Stimulated activated naive B cell treated with anti-CD40 and anti-IgM and Interleukin-4, amounts not matched to agents 10 μg/mL and 1 μg/mL and 100 μg/mL, for 72 hours (primary cell): ENCODE measurements around the gene ZNF804A.

ENCODE experiments used
- ATAC-seq, 2 donors: fragments of 150-1000 bp; cut with Tn5 transposase; replicated peaks; 2 replicates each; pipeline ENCODE4 v1.10.0; 2021; ENCODE audit warnings: moderate library complexity in 1 of 2
- DNase-seq: peaks from one replicate; pipeline ENCODE4 v3.0.0; 2021
- H3K27ac Mint-ChIP-seq: one replicate; pipeline ENCODE4 v1.8.0; 2022; ENCODE audit warnings: mild to moderate bottlenecking, mixed read lengths
- H3K27me3 Mint-ChIP-seq, 2 donors: one replicate each; pipeline ENCODE4 v1.8.0; 2022; ENCODE audit warnings: mixed read lengths in 2 of 2
- H3K36me3 Mint-ChIP-seq, 2 donors: one replicate each; pipeline ENCODE4 v1.8.0; 2022; ENCODE audit warnings: mixed read lengths in 2 of 2, mild to moderate bottlenecking in 1 of 2
- H3K4me1 Mint-ChIP-seq, 2 donors: one replicate each; pipeline ENCODE4 v1.8.0; 2022; ENCODE audit warnings: mixed read lengths in 2 of 2, mild to moderate bottlenecking in 1 of 2
- H3K4me3 Mint-ChIP-seq, 2 donors: one replicate each; pipeline ENCODE4 v1.8.0; 2022; ENCODE audit warnings: mild to moderate bottlenecking in 2 of 2, mixed read lengths in 2 of 2, moderate library complexity in 1 of 2
- H3K9me3 Mint-ChIP-seq, 2 donors: one replicate each; pipeline ENCODE4 v1.8.0; 2022; ENCODE audit warnings: mixed read lengths in 2 of 2, mild to moderate bottlenecking in 1 of 2

ZNF804A gene

DNA sequence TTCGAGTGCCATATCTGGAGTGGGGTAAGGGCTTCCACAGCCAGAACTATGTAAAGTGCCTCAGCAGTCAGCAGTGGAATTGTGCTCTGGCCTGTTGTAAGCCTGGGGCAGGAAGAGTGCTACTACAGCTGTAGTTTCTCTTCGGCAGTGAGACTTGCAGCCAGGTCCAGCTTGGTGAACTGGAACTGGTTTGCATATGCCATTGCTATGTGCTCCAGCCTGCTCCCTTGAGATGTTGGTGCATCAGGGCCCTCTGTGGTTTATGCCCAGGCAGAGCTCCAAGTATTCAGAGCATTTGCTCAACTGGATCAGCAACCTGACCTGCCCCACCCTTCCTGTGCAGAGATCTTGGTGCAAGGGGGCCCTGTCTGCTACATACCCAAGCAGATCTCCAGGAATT, 47.8 kb downstream of the ZNF804A start:
- H3K4me1 Mint-ChIP-seq: peaks cover 0 to 8% of the 10 kb centered on the region in 2 donors
- DNase-seq: no peak
- no peak overlapping the region for H3K27ac Mint-ChIP-seq
- H3K27me3 Mint-ChIP-seq: no peaks in the 10 kb centered on the region
- no peaks in the 10 kb centered on the region for H3K36me3 Mint-ChIP-seq
- peak; percentile 55 to 63 for ATAC-seq
- no peak overlapping the region for H3K4me3 Mint-ChIP-seq
- peaks cover 0 to 7% of the 10 kb centered on the region in 2 donors for H3K9me3 Mint-ChIP-seq

DNA sequence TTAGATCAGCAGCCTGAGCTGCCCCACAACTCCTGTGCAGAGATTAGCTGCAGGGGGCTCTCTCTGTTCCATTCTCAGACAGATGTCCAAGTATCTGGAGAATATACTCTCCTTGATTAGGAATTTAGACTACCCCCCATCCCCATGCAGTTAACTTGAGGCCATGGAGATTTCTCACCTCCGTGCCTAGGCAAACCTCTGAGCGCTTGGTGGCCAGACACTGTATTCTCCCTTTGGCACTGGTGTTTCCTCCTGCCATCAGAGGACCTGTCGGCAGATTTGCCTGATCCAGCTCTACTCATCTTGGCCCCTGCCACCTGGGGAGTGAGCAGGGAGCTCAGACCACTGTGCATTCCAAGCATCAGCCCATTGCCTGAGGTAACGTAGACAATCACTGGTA, 48.3 kb downstream of the ZNF804A start:
- ATAC-seq (peak; percentile 8 to 16), DNase-seq (no peak)
- Mint-ChIP-seq H3K9me3 (peaks cover 0 to 7% of the 10 kb centered on the region in 2 donors), H3K27ac (no peak overlapping the region), H3K27me3 (no peaks in the 10 kb centered on the region), H3K4me3 (no peak overlapping the region), H3K36me3 (no peaks in the 10 kb centered on the region), H3K4me1 (peaks cover 0 to 8% of the 10 kb centered on the region in 2 donors)

DNA sequence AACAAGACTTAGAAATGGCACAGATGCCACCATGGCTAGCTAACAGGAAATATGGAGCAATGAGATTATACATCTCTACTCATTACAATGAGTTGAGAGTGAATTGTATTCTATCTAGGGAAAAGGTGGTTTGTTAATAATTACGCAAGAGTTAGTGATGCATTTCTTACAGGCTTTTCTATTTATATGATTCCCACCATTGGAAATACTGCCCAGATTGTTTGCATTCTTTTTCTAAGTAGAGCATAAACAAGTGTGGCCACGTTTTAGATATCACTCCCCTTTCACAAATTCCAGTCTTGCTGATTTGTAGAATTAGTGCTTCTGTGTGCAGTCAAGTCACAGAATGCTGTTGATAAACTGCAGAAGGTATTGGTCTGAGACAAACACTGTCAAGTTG, 56.6 kb downstream of the ZNF804A start:
- H3K27ac Mint-ChIP-seq: no peak overlapping the region
- ATAC-seq (no peak), DNase-seq (no peak)
- no peaks in the 10 kb centered on the region for H3K4me1 Mint-ChIP-seq
- no peaks in the 10 kb centered on the region for H3K36me3 Mint-ChIP-seq
- peaks cover 4 to 8% of the 10 kb centered on the region in 2 donors for H3K9me3 Mint-ChIP-seq
- H3K4me3 Mint-ChIP-seq: no peak overlapping the region
- no peaks in the 10 kb centered on the region for H3K27me3 Mint-ChIP-seq

DNA sequence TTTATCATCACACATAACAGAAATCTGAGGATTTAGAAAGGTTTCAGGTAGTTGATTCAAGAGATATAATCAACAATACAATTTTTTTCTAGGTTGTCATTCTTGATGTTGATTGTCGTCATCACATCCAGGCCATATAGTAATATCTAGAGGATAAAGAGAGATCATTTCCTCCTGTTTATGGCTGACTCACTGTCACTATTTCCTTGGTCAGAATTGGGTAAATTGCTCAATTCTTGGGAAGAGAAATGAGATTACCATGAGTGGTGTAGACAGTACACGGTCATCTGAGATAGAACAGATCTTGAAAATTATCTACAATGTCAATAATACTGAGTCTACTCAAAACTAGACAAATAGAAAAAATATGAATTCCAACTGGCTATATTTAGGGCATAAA, 78.8 kb downstream of the ZNF804A start:
- Mint-ChIP-seq H3K4me1 (no peaks in the 10 kb centered on the region), H3K27me3 (no peaks in the 10 kb centered on the region), H3K27ac (no peak overlapping the region), H3K36me3 (no peaks in the 10 kb centered on the region), H3K4me3 (no peak overlapping the region), H3K9me3 (peaks cover 0 to 2% of the 10 kb centered on the region in 2 donors)
- no peak for DNase-seq
- ATAC-seq: no peak

DNA sequence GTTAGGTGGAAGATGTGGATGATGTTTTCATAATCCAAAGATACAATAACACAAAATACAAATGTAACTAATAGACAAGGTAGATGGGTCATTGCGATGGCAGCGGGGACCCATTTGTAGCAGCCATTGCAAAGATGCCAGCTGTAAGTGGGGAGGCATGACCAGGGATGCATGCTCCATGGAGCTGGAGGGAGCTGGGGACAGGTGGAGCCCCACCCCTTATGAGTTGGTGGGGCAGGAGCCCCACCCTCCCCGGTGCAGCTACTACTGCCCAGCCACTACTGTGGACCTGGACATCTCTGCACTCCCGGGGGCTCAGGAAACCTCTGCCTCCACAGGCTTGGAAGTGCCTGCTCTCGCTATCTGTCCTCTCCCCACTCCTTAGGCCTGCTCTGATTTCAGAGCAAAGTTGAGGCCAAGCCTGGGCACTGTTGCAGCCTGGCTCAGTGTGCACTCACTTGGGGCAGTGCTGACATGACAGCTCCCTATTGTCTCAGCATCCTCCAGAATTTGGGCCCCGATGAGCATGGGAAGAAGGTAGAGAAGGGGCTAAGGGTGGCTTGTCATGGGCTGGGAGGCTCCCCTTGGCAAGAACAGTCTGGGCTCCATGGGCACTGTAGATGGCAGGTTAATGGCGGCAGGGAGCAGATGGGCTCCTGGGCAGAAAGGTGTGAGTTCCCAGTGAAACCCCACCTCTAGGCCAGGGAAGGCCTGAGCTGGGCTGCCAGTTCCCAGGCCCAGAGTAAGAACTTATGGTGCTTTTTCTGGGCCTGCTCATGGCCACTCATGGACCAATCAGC, 81.1 kb downstream of the ZNF804A start:
- Mint-ChIP-seq H3K4me1 (no peaks in the 10 kb centered on the region), H3K27ac (no peak overlapping the region), H3K36me3 (no peaks in the 10 kb centered on the region), H3K27me3 (no peaks in the 10 kb centered on the region), H3K9me3 (peaks cover 0 to 2% of the 10 kb centered on the region in 2 donors), H3K4me3 (no peak overlapping the region)
- DNase-seq: no peak
- ATAC-seq: peak in 1 of 2 donors; percentile 19

DNA sequence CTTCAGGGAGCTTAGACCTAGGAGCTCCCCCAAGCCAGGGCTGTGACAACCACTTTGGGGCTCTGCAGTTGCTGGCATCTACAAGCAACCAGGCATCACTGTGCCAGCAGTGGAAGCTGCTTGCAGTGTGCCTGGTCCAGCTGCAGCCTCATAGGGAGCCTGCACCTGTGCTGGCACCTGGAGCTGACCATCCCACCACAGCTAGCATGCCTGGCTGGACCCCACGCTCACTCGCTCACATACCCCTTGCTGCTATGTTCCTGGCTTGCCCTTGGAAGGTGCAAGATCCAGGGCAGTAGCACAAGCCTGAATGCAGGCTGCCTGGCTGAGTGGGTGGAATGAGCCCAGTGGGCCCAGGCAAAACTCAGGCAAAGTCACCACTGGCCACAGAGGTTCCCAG, 82.5 kb downstream of the ZNF804A start:
- peak; percentile 5 to 16 for ATAC-seq
- H3K9me3 Mint-ChIP-seq: peaks cover 0 to 2% of the 10 kb centered on the region in 2 donors
- H3K36me3 Mint-ChIP-seq: no peaks in the 10 kb centered on the region
- no peak overlapping the region for H3K27ac Mint-ChIP-seq
- H3K4me3 Mint-ChIP-seq: no peak overlapping the region
- DNase-seq: no peak
- no peaks in the 10 kb centered on the region for H3K4me1 Mint-ChIP-seq
- no peaks in the 10 kb centered on the region for H3K27me3 Mint-ChIP-seq

DNA sequence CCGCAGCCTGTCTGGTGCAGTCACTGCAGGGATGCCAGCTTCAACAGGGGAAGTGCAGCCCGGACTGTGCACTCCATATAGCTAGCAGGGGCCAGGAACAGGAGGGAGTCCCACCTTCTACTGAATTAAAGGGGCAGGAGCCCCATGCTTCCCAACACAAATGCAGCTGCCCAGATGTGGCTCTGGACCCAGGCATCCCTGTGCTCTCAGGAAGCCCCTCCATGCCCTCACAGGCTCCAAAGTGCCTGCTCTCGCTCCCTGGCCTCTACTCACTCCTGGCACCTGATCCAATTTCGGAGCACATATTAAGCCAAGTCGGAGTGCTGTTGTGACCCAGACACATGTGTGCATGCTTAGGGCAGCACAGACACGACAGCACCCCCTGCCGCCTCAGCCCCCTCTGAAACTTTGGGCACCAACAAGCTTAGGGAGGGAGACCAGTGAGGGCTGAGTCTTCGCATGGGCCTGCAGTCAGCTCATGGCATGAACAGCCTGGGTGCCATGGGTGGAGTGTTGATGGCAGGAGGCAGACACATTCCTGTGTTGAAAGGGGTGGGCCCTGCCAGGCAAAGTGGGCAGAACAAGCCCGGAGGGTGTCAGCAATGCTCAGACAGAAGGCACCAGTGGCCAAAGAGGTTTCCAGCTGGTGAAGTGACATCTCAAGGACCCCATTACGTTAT, 83.5 kb downstream of the ZNF804A start:
- Mint-ChIP-seq H3K4me1 (no peaks in the 10 kb centered on the region), H3K9me3 (peaks cover 0 to 2% of the 10 kb centered on the region in 2 donors), H3K4me3 (no peak overlapping the region), H3K36me3 (no peaks in the 10 kb centered on the region), H3K27ac (no peak overlapping the region), H3K27me3 (no peaks in the 10 kb centered on the region)
- DNase-seq: no peak
- ATAC-seq: no peak

DNA sequence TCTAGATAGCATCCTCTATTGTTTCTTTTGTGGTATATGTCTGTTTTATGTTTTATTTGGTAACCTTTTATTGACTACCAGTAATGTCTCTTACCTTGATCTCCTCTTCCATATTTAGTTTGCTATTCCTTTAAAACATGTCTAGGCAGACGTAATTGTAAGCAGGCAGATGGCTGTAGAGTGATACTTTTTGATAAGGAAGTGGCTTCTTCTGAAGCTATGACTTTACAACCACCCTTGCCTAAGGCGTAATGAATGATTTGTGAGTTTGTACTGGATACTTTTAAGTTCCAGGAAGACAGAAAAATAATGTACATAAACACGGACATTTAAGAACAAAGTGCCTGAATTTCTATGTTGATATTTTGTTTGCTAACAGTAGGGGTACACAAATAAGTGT, 85.6 kb downstream of the ZNF804A start:
- H3K4me1 Mint-ChIP-seq: no peaks in the 10 kb centered on the region
- no peak overlapping the region for H3K4me3 Mint-ChIP-seq
- ATAC-seq (no peak), DNase-seq (no peak)
- no peaks in the 10 kb centered on the region for H3K36me3 Mint-ChIP-seq
- H3K27me3 Mint-ChIP-seq: no peaks in the 10 kb centered on the region
- peaks cover 0 to 2% of the 10 kb centered on the region in 2 donors for H3K9me3 Mint-ChIP-seq
- H3K27ac Mint-ChIP-seq: no peak overlapping the region

DNA sequence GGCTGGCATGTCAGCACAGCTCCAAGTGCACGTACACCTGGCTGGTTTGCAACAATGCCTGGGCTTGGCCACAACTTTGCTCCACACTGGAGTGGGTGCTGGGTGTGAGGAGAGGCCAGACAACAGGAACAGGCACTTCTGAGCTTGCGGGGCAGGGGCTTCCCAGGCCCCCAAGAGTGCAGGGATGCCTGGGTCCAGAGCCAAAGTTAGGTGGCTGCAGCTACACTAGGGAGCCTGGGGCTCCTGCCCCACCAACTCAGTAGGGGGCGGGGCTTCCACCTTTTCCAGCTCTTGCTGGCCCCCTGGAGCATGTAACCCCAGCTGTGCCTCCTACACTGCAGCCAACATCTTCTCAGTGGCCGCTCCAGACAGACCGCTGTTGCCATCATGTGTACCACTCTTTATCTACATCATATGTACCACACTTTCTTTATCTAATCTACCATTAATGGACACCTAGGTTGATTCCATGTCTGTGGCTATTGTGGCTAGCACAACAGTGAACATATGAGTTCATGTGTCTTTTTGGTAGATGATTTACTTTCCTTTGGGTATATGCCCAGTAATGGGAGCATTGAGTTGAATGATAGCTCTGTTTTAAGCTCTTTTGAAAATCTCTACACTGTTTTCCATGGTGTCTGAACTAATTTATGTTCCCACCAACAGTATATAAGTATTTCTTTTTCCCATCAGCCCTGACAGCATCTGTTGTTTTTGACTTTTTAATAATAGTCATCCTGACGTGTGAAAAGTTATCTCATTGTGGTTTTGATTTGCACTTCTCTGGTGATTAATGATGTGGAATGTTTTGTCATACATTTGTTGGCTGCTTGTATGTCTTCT, 87.9 kb downstream of the ZNF804A start:
- Mint-ChIP-seq H3K36me3 (no peaks in the 10 kb centered on the region), H3K27ac (no peak overlapping the region), H3K4me1 (no peaks in the 10 kb centered on the region), H3K27me3 (no peaks in the 10 kb centered on the region), H3K9me3 (no peaks in the 10 kb centered on the region), H3K4me3 (no peak overlapping the region)
- peak in 1 of 2 donors; percentile 6 for ATAC-seq
- DNase-seq: no peak

DNA sequence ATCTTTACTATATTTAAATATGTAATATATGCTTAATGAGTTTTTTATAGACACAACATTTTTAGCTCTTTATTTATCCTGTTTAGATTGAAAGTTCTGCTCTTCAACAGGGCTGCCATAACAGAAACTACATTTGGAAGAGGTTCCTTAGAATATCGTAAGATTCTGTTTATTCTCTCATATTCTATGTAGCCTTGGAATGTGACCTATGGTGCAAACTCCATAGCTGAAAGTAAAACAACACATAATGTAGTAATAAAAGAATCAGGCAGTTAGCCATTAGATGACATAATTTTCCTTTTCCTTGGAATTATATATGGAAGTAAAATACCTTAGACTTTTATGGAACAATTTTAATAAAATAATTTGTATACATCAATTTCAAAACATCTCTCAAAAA, 91.3 kb downstream of the ZNF804A start:
- H3K36me3 Mint-ChIP-seq: no peaks in the 10 kb centered on the region
- H3K4me3 Mint-ChIP-seq: no peak overlapping the region
- H3K27me3 Mint-ChIP-seq: no peaks in the 10 kb centered on the region
- no peak overlapping the region for H3K27ac Mint-ChIP-seq
- ATAC-seq (no peak), DNase-seq (no peak)
- no peaks in the 10 kb centered on the region for H3K9me3 Mint-ChIP-seq
- H3K4me1 Mint-ChIP-seq: no peaks in the 10 kb centered on the region

DNA sequence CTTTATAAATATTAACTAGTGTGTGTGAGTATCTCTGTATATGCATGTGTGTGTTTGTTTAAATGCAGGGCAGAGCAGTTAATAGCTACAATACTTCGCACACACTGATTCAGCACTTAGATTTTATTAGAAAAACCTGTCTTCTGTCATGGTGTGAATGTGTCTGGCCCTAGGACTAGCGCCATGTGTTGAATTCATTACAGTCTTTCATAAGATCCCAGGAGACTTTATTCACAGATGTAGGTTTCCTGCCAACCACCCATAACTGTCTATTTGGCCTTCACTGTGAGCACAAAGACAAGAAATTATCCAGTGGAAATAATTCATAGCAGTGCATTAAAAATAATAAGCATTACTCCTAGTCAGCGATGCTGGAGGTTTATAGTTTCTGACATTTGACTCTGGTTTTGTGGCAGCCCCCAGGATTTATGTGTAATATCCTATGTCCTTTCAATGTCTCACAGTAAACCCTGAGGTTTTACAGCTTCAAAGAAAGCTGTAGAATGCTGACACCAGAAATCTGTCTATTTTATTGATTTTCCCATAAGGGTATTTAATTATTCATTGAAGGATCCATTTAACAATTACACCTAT, 93.9 kb downstream of the ZNF804A start:
- H3K36me3 Mint-ChIP-seq: no peaks in the 10 kb centered on the region
- ATAC-seq (no peak), DNase-seq (no peak)
- no peak overlapping the region for H3K4me3 Mint-ChIP-seq
- no peaks in the 10 kb centered on the region for H3K4me1 Mint-ChIP-seq
- H3K27me3 Mint-ChIP-seq: no peaks in the 10 kb centered on the region
- no peak overlapping the region for H3K27ac Mint-ChIP-seq
- no peaks in the 10 kb centered on the region for H3K9me3 Mint-ChIP-seq

DNA sequence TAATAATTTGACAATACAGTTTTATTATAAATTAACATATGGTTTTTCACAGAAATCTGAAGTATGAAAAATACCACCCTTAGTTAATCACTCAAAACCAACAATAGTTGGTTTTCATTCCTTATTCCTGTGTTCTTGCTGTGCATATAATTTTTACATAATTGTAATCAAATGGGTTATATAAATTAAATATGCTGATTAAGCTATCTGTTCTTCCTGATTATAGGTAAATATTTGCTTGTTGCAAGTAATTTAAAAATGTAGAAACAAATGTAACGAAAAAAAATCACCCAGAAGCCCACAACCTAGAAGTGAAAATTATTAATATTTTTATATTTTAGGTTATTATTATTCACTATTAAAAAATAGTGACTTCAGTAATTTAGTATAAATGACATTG, 98.3 kb downstream of the ZNF804A start:
- DNase-seq (no peak), ATAC-seq (no peak)
- H3K36me3 Mint-ChIP-seq: no peaks in the 10 kb centered on the region

DNA sequence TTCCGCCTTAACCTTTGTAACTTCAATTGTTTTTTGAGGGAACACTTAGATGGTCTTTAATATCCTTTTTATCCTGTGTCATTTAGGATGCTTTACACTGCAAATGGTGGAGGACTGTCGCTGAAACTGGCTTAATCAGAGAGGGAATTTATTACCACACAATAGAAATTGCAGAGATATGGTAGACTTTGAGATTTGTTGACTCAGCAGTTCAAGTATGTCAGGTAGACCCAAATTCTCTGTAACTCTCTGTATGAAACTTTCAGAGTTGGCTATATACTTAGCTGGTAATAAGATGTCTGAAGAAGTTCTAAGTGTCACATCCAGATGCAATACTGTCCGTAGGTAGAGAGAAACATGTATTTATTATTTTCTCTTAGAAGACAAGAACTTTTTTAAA, 100.1 kb downstream of the ZNF804A start:
- Mint-ChIP-seq H3K4me1 (no peaks in the 10 kb centered on the region), H3K4me3 (no peak overlapping the region), H3K27ac (no peak overlapping the region)

More for the DNA sequence above, 98.3 kb downstream of the ZNF804A start:
- no peaks in the 10 kb centered on the region for H3K9me3 Mint-ChIP-seq
- no peaks in the 10 kb centered on the region for H3K4me1 Mint-ChIP-seq
- no peak overlapping the region for H3K27ac Mint-ChIP-seq
- H3K27me3 Mint-ChIP-seq: no peaks in the 10 kb centered on the region
- H3K4me3 Mint-ChIP-seq: no peak overlapping the region

DNA sequence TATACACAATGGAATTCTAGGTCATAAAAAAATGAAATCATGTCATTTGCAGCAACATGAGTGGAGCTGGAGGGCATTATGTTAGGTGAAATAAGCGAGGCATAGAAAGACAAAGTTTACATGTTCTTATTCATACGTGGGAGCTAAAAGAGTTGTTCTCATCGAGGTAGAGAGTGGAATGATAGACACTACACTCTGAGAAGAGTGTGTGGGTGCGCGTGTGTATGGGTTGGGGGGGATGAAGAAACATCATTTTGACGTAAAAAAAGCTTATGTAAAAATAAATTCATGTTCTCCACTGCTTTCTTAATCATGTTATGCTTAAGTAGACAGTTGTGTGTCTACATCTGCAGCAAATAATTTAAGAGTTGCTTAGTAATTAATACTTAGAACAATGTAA, 123.6 kb downstream of the ZNF804A start:
- Mint-ChIP-seq H3K4me1 (no peaks in the 10 kb centered on the region), H3K4me3 (no peak overlapping the region), H3K9me3 (peaks cover 8 to 18% of the 10 kb centered on the region in 2 donors), H3K36me3 (no peaks in the 10 kb centered on the region), H3K27me3 (no peaks in the 10 kb centered on the region), H3K27ac (no peak overlapping the region)
- ATAC-seq: no peak
- DNase-seq: no peak

More for the DNA sequence above, 100.1 kb downstream of the ZNF804A start:
- Mint-ChIP-seq H3K9me3 (no peaks in the 10 kb centered on the region), H3K27me3 (no peaks in the 10 kb centered on the region), H3K36me3 (no peaks in the 10 kb centered on the region)
- ATAC-seq (no peak), DNase-seq (no peak)
